ENCODE measurements around the gene BMP2. TPM values are rescaled to one million over a fixed set of nuclear protein-coding genes. Genes with fewer than 3 reads are reported as not detected.

The BMP2 gene
- total RNA-seq, 3 donors from 2014 or later (not counting 1 experiment from before 2014, with no cell fraction given): 0.45 to 0.66 (median 0.45) TPM

DNA sequence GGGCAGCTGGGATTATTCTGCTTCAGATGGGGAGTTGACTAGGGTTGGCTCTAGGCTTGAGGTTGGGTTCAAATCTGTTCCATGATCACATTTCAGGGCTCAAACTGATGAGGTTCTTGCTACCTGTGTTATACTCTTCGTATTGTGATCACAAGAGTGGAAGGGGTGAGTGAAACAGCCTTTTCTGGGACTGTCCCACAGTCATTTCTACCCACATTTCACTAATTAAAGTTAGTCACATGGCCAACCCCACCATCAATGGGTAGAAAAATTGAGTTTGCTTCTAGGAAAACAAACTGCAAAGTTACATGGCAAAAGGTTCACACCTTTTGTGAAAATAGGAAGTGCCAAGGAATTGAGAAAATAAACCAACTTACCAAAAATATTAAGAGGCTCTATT, 33.5 kb upstream of the BMP2 start:
- intact Hi-C loops (cut with micrococcal nuclease): no loop called here
- no peaks in the 10 kb centered on the region for H3K4me1 Mint-ChIP-seq

DNA sequence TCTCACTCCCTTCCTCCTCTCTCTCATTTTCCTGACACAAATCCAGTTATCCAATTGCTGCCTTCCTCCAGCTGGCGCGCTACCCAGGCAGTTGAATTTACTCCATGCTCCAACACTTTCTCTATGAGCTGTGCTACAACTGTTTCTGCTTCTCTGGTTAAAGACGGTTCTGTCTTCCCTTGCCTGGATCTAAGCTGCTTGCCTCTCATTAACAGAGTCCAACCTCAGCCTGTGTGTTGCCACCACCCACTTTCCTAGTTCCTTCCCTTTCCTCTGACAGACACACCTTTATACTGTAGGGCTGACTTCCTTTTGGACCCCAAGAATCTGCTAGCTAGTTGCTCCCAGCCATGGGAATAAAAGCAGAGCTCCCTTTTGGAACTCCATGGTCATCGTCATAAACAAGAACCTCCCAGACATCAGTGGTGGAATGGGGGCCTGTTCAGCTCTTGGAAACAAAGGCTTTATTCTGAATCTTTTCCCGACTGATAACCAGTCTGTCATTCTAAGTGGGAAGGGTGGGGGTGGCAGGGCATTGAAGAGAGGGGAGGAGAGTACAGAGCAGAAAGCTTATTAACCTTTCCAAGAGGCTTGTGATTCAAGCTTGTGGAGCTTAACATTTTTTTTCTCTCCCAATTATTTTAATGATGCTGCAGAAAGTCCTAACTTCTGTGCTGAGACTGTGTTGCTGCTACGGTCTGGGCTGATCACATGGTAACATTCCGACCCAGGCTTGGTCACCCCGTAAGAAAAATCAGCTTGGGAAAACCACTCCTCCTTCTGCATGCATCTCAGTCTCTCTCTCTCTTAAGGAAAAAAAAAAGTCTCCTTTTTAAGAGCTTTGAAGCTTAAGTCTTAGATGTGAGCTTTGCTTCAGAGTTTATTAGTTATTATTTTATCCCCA, 31.3 kb upstream of the BMP2 start:
- Mint-ChIP-seq H3K36me3 (no peaks in the 10 kb centered on the region), H3K4me3 (no peak overlapping the region), H3K4me1 (no peaks in the 10 kb centered on the region), H3K27ac (no peak overlapping the region), H3K27me3 (ENCODE audit: low read depth in 2 of 2) (peaks cover 9 to 17% of the 10 kb centered on the region in 2 donors), H3K9me3 (peaks cover 4% of the 10 kb centered on the region in 2 donors)
- DNase-seq (no peak), ATAC-seq (no peak)
- no peaks in the 10 kb centered on the region for H3K27me3 ChIP-seq (ENCODE audit: control insufficient read depth, insufficient read depth, low read length)
- WGBS (ENCODE audit: insufficient coverage): 95% methylated on average over 8 of the region's 8 CpGs
- TF ChIP-seq, protein P1, sequence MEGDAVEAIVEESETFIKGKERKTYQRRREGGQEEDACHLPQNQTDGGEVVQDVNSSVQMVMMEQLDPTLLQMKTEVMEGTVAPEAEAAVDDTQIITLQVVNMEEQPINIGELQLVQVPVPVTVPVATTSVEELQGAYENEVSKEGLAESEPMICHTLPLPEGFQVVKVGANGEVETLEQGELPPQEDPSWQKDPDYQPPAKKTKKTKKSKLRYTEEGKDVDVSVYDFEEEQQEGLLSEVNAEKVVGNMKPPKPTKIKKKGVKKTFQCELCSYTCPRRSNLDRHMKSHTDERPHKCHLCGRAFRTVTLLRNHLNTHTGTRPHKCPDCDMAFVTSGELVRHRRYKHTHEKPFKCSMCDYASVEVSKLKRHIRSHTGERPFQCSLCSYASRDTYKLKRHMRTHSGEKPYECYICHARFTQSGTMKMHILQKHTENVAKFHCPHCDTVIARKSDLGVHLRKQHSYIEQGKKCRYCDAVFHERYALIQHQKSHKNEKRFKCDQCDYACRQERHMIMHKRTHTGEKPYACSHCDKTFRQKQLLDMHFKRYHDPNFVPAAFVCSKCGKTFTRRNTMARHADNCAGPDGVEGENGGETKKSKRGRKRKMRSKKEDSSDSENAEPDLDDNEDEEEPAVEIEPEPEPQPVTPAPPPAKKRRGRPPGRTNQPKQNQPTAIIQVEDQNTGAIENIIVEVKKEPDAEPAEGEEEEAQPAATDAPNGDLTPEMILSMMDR (IDR thresholded peaks at IDR 0.05): no peak
- intact Hi-C loops (cut with micrococcal nuclease): no loop called here
- no peaks in the 10 kb centered on the region for H3K4me1 ChIP-seq (ENCODE audit: control insufficient read depth, insufficient read depth, low read length)
- no peak overlapping the region for H3K4me3 ChIP-seq (ENCODE audit: low read length)
- H3K36me3 ChIP-seq (ENCODE audit: control insufficient read depth, insufficient read depth, low read length): no peaks in the 10 kb centered on the region
- H3K27ac ChIP-seq (ENCODE audit: low read length): no peak overlapping the region
- peaks cover 3% of the 10 kb centered on the region for H3K9me3 ChIP-seq (ENCODE audit: control insufficient read depth, insufficient read depth, low read length)

More for the DNA sequence above, 33.5 kb upstream of the BMP2 start:
- H3K4me3 Mint-ChIP-seq: no peak overlapping the region
- H3K9me3 Mint-ChIP-seq: peaks cover 4% of the 10 kb centered on the region in 2 donors
- WGBS (ENCODE audit: insufficient coverage): 60% methylated on average over 1 of the region's 1 CpG
- no peaks in the 10 kb centered on the region for H3K36me3 ChIP-seq (ENCODE audit: control insufficient read depth, insufficient read depth, low read length)
- ATAC-seq: no peak
- H3K27me3 ChIP-seq (ENCODE audit: control insufficient read depth, insufficient read depth, low read length): no peaks in the 10 kb centered on the region
- H3K36me3 Mint-ChIP-seq: no peaks in the 10 kb centered on the region
- peaks cover 7 to 9% of the 10 kb centered on the region in 2 donors for H3K27me3 Mint-ChIP-seq (ENCODE audit: low read depth in 2 of 2)
- no peak overlapping the region for H3K4me3 ChIP-seq (ENCODE audit: low read length)
- H3K9me3 ChIP-seq (ENCODE audit: control insufficient read depth, insufficient read depth, low read length): peaks cover 3% of the 10 kb centered on the region
- TF ChIP-seq, protein P1 (IDR thresholded peaks at IDR 0.05): no peak
- H3K27ac Mint-ChIP-seq: no peak overlapping the region
- H3K27ac ChIP-seq (ENCODE audit: low read length): no peak overlapping the region
- no peak for DNase-seq
- H3K4me1 ChIP-seq (ENCODE audit: control insufficient read depth, insufficient read depth, low read length): no peaks in the 10 kb centered on the region

DNA sequence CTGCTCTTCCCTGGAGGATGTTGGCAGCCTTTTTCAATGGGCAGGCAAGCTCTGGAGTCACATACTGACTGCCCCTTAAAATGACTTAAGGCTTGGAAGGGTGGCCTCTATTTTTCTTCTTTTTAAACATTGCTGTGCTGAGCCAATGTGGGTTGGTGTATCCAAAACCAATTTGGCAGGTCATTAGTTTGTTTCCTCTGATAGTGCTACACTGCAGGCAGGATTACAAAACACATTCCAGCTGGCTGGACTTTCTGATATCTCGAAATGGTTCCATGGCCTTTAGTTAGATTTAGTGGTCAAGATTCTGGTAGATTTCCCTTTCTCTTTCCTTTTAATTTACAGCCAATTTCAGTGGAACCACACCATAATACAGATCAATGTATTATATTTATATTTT, 28.1 kb upstream of the BMP2 start:
- Histone ChIP-seq H3K4me1 (ENCODE audit: control insufficient read depth, insufficient read depth, low read length) (no peaks in the 10 kb centered on the region), H3K27me3 (ENCODE audit: control insufficient read depth, insufficient read depth, low read length) (no peaks in the 10 kb centered on the region), H3K36me3 (ENCODE audit: control insufficient read depth, insufficient read depth, low read length) (no peaks in the 10 kb centered on the region), H3K27ac (ENCODE audit: low read length) (no peak overlapping the region), H3K9me3 (ENCODE audit: control insufficient read depth, insufficient read depth, low read length) (peaks cover 3% of the 10 kb centered on the region), H3K4me3 (ENCODE audit: low read length) (no peak overlapping the region)
- DNase-seq (no peak), ATAC-seq (no peak)
- Mint-ChIP-seq H3K4me3 (no peak overlapping the region), H3K36me3 (no peaks in the 10 kb centered on the region), H3K4me1 (no peaks in the 10 kb centered on the region), H3K27me3 (ENCODE audit: low read depth in 2 of 2) (peaks cover 9 to 17% of the 10 kb centered on the region in 2 donors), H3K9me3 (peaks cover 4% of the 10 kb centered on the region in 2 donors), H3K27ac (no peak overlapping the region)
- intact Hi-C loops (cut with micrococcal nuclease): no loop called here
- TF ChIP-seq, protein P1 (IDR thresholded peaks at IDR 0.05): no peak
- 40% methylated on average over 1 of the region's 1 CpG for WGBS (ENCODE audit: insufficient coverage)
